GM18873 (cell line): ENCODE results near the gene HCN1.
"Not testable (repeated sequence)": the region's sequence is repeated elsewhere in the genome, so short reads cannot be mapped to it uniquely, and the experiment has no call there.

ENCODE experiments used
- ATAC-seq: cut with Tn5 transposase; IDR thresholded peaks from one replicate; pipeline ENCODE4 v1.9.1; 2021; ENCODE audit warnings: mild to moderate bottlenecking, moderate library complexity, moderate number of reproducible peaks; ENCODE audit not compliant: unreplicated experiment, low FRiP score

HCN1 gene

GRCh38 chr5:45440466-45440865 is 255.7 kb downstream of the HCN1 start:
- no peak for ATAC-seq

DNA sequence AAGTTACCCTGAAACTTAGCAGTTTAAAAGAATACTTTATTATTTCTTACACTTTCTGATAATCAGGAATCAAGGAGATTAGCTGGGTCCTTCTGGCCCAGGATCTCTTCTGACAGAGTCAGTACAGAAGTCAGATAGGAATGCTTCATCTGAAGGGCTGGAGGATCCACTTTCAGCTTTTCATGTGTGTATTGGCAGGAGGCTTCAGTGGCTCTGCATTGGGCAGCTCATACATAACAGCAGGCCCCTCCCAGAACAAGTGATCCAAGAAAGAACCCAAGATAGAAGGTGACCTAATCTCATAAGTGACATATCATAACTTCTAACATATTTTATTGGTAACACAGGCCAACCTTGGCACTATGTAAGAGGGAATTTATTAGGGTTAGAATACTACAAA is 258.4 kb downstream of the HCN1 start:
- ATAC-seq = no peak

DNA sequence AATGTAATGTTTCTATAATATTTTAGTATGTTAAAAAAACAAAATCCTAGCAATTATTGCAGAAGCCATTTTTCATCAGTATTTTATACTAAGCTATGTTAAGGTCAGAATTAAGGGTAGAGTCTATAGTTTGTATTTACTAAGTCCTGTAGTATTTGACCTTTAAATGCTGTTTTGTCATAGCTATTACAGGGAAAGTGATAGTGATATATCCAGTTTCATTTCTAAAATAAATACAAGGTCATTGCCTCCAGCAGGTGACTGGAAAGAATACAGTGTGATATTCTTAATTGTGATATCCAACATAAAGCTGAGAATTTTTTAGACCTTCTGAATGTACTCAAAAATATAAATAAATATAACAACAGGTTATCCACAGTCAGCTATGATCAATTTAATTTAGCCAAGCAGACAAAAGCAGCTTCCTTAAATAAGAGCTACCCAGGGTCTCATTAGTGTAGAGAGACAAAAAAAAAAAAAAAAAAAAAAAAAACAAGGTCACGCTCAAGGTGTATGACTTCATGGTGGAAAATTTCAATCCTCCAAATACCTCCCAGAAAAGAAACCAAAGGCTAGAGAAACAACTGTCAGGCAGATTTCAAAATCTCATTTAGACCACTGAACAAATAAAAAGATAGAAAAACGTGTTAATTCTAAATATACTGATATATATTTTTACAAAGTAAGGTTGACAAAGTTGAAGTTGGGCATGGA is 278.7 kb downstream of the HCN1 start:
- no peak for ATAC-seq

DNA sequence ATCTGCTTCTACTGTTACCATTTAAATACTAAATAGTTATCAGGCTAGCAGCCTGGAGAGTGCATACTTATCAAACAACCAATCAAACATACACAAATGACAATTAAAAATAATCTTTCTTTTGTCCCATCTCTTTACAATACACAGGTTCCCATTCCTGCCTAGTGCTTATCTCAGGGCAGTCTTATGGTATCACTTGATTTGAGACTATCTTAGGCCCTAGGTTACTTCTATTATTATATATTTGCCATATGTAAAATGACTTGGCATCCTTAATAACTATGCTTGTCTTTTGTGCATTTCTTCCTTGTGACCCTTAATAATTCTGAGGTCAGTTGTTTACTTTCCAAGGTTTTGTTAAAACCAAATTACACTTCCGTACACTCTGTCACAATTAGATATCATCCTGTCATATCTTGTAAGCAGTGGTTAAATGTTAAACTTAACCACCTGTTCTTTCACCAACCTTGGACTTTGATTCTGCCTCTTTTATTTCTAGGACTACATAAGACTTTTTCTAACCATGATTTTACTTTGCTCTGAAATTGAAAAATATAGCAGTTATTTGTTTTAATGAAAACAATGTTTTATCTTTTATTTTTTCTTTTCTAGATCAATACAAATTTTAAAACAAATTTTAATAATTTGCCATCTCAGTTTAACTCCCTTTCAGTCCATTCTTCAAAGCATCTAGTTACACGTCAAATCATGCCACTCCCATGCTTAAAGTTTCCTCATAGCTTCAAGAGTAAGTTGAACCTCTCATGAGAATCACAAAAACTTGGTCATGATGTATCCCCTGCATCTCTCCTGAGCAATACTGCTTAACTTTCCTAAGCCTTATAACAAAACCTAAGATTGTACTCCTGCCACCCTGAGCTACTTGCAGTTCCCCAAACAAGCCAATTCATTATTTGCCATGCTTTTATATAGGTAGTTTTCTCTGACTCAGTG is 281.3 kb downstream of the HCN1 start:
- no peak for ATAC-seq

DNA sequence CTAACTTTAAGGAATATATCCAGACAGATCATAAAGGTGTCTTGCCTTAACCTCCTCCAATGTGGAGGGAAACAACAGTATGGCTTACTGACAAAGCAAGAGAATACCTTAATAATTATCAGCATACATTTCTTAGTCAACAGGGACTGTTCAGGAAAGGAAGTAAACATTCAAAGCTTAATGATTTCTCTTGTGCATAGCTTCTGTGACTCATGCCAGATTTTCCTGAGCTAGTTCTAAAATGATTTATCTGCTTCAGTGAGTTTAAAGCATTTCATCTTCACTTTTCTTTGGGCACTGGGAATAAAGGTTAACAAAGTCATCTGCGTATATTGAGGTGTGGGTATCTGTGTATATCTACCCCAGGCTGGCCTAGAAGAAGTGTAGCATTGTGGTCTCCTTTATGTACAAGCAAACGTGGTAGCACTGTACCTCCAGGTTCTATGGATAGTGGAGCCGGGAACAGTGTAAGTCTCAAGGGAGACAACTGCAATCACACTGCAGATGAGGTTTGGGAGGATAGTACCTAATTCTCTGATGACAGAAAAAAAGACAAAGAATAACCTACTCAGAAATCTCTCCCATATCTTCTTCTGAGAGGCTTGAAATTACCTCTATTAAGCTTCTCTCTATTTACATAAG is 284.1 kb downstream of the HCN1 start:
- no peak for ATAC-seq

DNA sequence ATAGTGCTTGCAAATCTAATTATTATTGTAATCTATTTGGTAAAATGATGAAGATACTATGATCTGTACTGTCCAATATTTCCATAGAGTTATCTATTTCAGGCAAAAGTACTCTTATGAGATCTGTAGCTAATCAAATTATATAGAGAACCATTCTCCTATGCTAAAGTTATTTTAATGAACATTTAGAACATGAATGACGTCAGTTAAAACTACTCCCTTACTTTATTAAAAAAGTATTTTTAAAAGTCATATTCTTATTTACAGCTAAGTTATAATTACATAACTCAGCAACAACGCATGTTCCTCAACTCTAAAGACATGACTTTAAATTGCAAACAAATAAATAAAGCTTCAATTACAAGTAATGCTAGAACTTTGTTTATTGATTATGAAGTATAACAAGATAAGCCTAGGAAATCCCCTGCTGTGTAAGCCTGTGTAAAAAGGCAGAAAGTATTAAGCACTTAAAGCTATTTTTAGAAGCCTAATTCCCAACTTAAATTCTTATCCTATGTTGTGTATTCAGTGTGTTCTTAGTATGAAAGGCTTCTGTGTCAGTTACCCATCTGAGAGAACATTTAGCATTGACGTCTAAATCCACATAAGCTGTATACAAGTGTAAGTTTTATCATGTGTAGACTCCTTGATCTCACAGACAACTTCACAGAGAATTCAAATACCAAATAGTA is 285.7 kb downstream of the HCN1 start:
- ATAC-seq = no peak

GRCh38 chr5:45408067-45408466 is 288.1 kb downstream of the HCN1 start:
- ATAC-seq = no peak

DNA sequence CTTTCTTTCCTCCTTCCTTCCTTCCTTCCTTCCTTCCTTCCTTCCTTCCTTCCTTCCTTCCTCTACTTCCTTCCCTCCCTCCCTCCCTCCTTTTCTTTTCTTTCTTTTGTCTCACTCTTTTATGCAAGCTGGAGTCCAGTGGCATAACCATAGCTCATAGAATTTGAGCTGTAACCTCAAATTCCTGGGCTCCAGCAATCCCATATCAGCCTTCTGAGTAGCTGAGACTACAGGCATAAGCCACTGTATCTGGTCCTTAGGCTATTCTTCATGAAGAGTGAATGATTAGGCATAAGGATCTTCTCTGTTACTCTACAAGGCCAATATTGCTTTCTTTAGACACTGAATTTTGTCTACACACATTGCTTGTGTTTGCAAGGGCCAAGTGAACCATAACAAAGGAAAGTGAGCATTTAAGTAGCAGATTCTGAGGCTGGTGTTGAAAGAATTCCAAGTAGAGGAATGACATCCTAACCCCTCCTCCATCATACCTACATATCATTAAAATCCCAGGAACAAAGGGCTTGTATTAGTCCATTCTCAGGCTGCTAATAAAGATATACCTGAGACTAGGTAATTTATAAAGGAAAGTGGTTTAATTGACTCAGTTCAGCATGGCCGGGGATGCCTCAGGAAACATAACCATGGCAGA is 293.2 kb downstream of the HCN1 start:
- ATAC-seq = no peak

DNA sequence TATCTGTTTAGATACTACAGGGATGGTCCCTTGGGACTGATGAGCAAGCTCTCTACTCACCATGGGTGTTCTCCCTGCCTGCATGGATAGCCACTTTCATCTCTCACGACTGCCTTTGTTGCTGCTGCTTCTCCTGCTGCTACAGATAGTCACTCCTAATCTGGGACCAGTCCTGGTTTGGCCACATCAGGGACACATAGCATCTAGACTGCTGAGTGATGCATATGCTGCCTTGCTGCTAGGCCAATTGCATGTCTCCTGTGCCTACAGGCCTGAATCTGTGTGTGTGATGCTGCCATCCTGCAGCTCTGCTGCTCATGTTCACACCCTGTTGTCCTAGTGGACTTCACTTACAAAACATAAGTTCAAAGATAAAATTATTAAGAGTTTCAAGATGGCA is 297.1 kb downstream of the HCN1 start:
- no peak for ATAC-seq

GRCh38 chr5:45385321-45386058 is 310.7 kb downstream of the HCN1 start:
- no peak for ATAC-seq

GRCh38 chr5:45383985-45384384 is 312.2 kb downstream of the HCN1 start:
- no peak for ATAC-seq

- ATAC-seq = no peak
These were observed 313.6 kb downstream of the HCN1 start for GRCh38 chr5:45382583-45382982.

- no peak for ATAC-seq
These were observed 319.8 kb downstream of the HCN1 start for GRCh38 chr5:45376417-45376816.

DNA sequence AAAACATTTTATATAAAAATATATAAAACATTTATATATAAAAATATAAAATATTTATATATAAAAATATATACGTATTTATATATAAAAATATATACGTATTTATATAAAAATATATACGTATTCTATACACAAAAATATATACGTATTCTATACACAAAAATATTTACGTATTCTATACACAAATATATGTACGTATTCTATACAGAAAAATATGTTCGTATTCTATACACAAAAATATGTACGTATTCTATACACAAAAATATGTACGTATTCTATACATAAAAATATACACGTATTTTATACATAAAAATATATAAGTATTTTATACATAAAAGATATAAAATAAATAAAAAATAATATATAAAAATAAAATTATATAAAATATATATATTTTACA is 323.6 kb downstream of the HCN1 start:
- no peak for ATAC-seq

GRCh38 chr5:45371423-45371822 is 324.8 kb downstream of the HCN1 start:
- not testable (repeated sequence) for ATAC-seq

DNA sequence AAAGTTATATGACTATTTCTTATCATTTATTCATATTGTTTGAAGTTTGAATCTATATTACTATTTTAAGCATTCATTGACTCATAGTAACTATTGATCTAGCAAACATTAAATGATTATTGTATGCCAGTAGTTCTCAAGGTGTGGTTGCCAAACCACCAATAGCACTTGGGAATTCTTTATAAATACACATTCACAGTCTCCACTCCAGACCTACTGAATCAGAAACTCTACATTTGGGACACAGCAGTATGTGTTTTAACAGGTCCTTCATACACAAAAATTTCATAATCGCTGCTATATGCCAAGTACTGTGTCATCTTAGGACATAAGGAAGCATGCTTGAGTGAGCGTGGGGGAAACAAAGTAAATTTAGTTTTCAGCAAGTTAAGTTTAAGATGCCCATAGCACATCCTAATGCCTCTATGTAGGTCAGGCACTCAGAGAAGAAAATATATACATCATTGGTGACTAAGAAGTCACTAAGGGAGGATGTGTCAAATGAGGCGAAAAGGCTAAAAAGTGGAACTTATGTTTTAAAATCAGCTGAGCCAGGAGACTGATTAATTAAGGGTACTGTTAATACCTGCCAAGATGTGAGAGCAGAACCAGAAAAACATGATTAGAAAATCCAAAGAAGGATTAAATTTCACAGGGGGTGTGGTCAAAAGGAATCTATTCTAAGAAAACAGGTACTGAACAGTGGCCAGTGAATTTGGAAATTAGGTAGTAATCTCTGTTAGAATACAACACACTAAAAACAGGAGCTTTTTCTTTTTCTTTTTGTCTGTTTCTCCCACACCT is 340.8 kb downstream of the HCN1 start:
- no peak for ATAC-seq

DNA sequence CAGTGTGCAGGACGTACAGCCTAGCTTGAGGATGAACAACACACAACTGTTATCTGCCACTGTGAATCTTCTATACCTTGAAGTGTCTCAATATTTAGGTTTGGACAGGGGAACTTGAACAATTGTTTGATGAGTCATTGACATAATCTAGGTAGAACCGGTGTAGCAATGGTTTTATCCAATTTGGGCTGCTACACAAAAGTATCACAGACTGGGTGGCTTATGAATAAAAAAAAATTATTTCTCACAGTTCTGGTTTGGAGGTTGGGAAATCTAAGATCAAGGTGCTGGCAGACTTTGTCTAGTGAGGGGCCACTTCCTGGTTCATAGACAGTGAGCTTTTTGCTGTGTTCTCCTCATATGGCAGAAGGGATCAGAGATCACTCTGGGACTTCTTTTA is 359.7 kb downstream of the HCN1 start:
- ATAC-seq = no peak

GRCh38 chr5:45335978-45336377 is 360.2 kb downstream of the HCN1 start:
- ATAC-seq = no peak

GRCh38 chr5:45335346-45335745 is 360.8 kb downstream of the HCN1 start:
- no peak for ATAC-seq
